ENCODE measurements around the gene LAMTOR2. TPM values are rescaled to one million over a fixed set of nuclear protein-coding genes. Genes with fewer than 3 reads are reported as not detected.

The LAMTOR2 gene
- total and polyA plus RNA-seq, 2 of the 8 experiments (the other 6 are each of a cell fraction or from before 2014, with no cell fraction given) = 54.7 to 122 TPM

DNA sequence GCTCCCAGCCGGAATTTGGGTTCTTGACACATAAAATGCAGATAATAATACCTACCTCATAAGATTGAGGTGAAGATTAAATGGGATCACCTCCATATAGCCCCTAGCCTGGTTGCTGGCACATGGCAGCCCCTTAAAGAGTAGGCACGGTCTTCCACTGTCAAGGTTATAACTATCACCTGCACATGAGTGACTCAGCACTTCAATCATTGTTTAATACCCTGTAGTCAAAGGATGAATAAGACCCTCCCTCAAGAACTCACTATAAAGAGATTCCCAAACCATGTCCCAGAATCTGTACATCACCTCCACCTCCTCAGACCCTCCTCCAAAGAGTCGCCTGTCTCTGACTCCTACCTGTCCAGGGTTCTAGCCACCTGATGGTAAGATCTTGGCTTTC is 53.5 kb downstream of the LAMTOR2 start:
- H2BK15ac ChIP-seq (ENCODE audit: low read length) = 0 out of 2 replicates have a peak overlapping the region, but pooled peaks have one; percentile 61
- peaks cover 7% of the 10 kb centered on the region; the same call in 1 of the 2 replicates for H3K23me2 ChIP-seq (ENCODE audit: low read depth, low read length)
- WGBS, 2 experiments (ENCODE audit: extremely low coverage in 1 of 2, insufficient coverage in 1 of 2, insufficient read length in 1 of 2, insufficient replicate concordance in 2 of 2, low coverage in 1 of 2, low lambda C conversion rate in 2 of 2, missing lambda C conversion rate in 1 of 2) = 83% methylated on average over 3 of the region's 3 CpGs; no CpG with 5 or more reads in 1 of the 2 experiments
- no peak overlapping the region for H3K9ac ChIP-seq (replicated peaks in 1 of 4; ENCODE audit: extremely low read depth in 1 of 4, low read depth in 3 of 4, low read length in 3 of 4)
- ChIA-PET CTCF (ENCODE audit: partially characterized antibody) (interaction anchor here (6.7 to 29.5 kb wide), 3 partner anchors 12 to 24 kb away, joined by 68 to 1994 read pairs (median 171); partner anchors contain the start of genes LMNA and MEX3A), POLR2A (ENCODE audit: partially characterized antibody) (interaction anchor here (1.1 to 29.6 kb wide), 7 partner anchors 11 to 132 kb away, joined by 3 to 763 read pairs (median 9); partner anchors contain the start of genes LMNA and MEX3A)
- no peak overlapping the region for H2AFZ ChIP-seq (ENCODE audit: low read length)
- FAIRE-seq (no peak), DNase-seq (ENCODE audit: low read depth in 1 of 2, low spot score in 2 of 2) (no peak)
- H2BK20ac ChIP-seq (ENCODE audit: low read length) = no peak overlapping the region
- no peak overlapping the region for H3K4ac ChIP-seq (replicated peaks; ENCODE audit: insufficient read length, low read depth, low read length)
- H3K4me1 ChIP-seq (replicated peaks in 1 of 4; ENCODE audit: control insufficient read depth in 3 of 4, insufficient read depth in 4 of 4, low read length in 3 of 4) = peaks cover 10 to 34% (median 30%) of the 10 kb centered on the region in 4 experiments
- no peak overlapping the region for H2BK120ac ChIP-seq (replicated peaks; ENCODE audit: low read depth, low read length)
- peaks cover 0 to 4% of the 10 kb centered on the region in 2 experiments for H4K20me1 ChIP-seq (replicated peaks in 1 of 2; ENCODE audit: control insufficient read depth in 1 of 2, insufficient read depth in 2 of 2, low read length in 2 of 2)
- H3K79me1 ChIP-seq (ENCODE audit: low read depth, low read length) = peaks cover 4% of the 10 kb centered on the region; the same call in 1 of the 2 replicates
- H2BK12ac ChIP-seq (ENCODE audit: low read depth, low read length) = no peak overlapping the region
- no peak overlapping the region; a peak in 1 of 4 replicates for H3K4me2 ChIP-seq (ENCODE audit: insufficient read depth in 1 of 2, low read depth in 2 of 2, low read length in 2 of 2)
- no peaks in the 10 kb centered on the region for H3K79me2 ChIP-seq (ENCODE audit: control insufficient read depth in 1 of 2, insufficient read depth in 2 of 2, low read length in 2 of 2)
- H4K91ac ChIP-seq (replicated peaks; ENCODE audit: insufficient read length, low read length) = no peak overlapping the region
- H3K14ac ChIP-seq (ENCODE audit: insufficient read length) = no peak overlapping the region
- no peak overlapping the region for H4K8ac ChIP-seq (ENCODE audit: extremely low read depth, insufficient read depth, low read length)
- no peak overlapping the region for H4K5ac ChIP-seq (ENCODE audit: insufficient read length, low read depth, low read length)
- no peak overlapping the region for H3K23ac ChIP-seq (ENCODE audit: insufficient read length)
- no peak overlapping the region for H3K56ac ChIP-seq (replicated peaks; ENCODE audit: insufficient read length, low read depth, low read length)
- no peak overlapping the region for H3K18ac ChIP-seq (ENCODE audit: extremely low read depth, low read length)
- no peak overlapping the region for H2AK5ac ChIP-seq (ENCODE audit: low read depth, low read length)
- no peak overlapping the region for H3K4me3 ChIP-seq (ENCODE audit: extremely low read depth in 1 of 4, insufficient read depth in 2 of 4, low read depth in 3 of 4, low read length in 4 of 4)
- no peaks in the 10 kb centered on the region for H3K9me3 ChIP-seq (ENCODE audit: insufficient read depth in 2 of 2, low read depth in 1 of 2, low read length in 1 of 2)
- no peak overlapping the region for H2BK5ac ChIP-seq (ENCODE audit: low read depth, low read length)
- H3K27me3 ChIP-seq (replicated peaks in 1 of 4; ENCODE audit: control insufficient read depth in 3 of 4, extremely low read depth in 1 of 4, insufficient read depth in 3 of 4, low read length in 3 of 4) = no peaks in the 10 kb centered on the region
- no peak overlapping the region for H3K27ac ChIP-seq (ENCODE audit: low read depth, low read length)
- H3K36me3 ChIP-seq (ENCODE audit: control insufficient read depth in 2 of 4, insufficient read depth in 4 of 4, low read length in 3 of 4) = no peaks in the 10 kb centered on the region
- TF ChIP-seq, protein P1, sequence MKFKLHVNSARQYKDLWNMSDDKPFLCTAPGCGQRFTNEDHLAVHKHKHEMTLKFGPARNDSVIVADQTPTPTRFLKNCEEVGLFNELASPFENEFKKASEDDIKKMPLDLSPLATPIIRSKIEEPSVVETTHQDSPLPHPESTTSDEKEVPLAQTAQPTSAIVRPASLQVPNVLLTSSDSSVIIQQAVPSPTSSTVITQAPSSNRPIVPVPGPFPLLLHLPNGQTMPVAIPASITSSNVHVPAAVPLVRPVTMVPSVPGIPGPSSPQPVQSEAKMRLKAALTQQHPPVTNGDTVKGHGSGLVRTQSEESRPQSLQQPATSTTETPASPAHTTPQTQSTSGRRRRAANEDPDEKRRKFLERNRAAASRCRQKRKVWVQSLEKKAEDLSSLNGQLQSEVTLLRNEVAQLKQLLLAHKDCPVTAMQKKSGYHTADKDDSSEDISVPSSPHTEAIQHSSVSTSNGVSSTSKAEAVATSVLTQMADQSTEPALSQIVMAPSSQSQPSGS (IDR thresholded peaks at IDR 0.05; ENCODE audit: low read length) = no peak
- TF ChIP-seq SRF (IDR thresholded peaks at IDR 0.05; ENCODE audit: low read depth, low read length) = no peak
- no peak for TF ChIP-seq TBP (IDR thresholded peaks at IDR 0.05; ENCODE audit: low read depth, low read length)
- TF ChIP-seq POLR2A (IDR thresholded peaks at IDR 0.05; ENCODE audit: control extremely low read depth in 1 of 2, low read depth in 2 of 2, low read length in 2 of 2) = no peak
- TF ChIP-seq CTBP2 (IDR thresholded peaks at IDR 0.05; ENCODE audit: borderline replicate concordance, insufficient read depth, insufficient read length, low read length) = no peak
- no peak for TF ChIP-seq CREB1 (IDR thresholded peaks at IDR 0.05)
